Adrenal gland (tissue), 12 donors: ENCODE measurements around the gene GCGR. TPM values are rescaled to one million over a fixed set of nuclear protein-coding genes. Genes with fewer than 3 reads are reported as not detected.

Experiments
- DNase-seq, 7 donors: peaks; one replicate each; pipeline ENCODE4 v3.0.0-alpha.2; 2019 to 2020
- H3K27ac ChIP-seq, 5 donors: fragments of 200-600 bp; sonication (generic) in 4 of 5; 1 replicate in 3 of 5; 2 replicates in 2 of 5; pipeline versions ENCODE4 v1.5.1 to v1.8.0; 2016 to 2020; ENCODE audit warnings: mild to moderate bottlenecking in 1 of 5
- H3K27me3 ChIP-seq: fragments of 200-600 bp; 2 replicates; pipeline ENCODE4 v1.8.0; 2021
- H3K36me3 ChIP-seq, 2 donors: fragments of 200-600 bp; replicated peaks in 1 of 2; 1 replicate in 1 of 2; 2 replicates in 1 of 2; pipeline versions ENCODE4 v1.5.1 to v1.8.0; 2018 to 2022
- H3K4me1 ChIP-seq, 2 donors: fragments of 200-600 bp; replicated peaks in 1 of 2; 1 replicate in 1 of 2; 2 replicates in 1 of 2; pipeline versions ENCODE4 v1.5.1 to v1.8.0; 2018 to 2021
- H3K4me3 ChIP-seq, 4 donors: fragments of 200-600 bp; sonication (generic) in 3 of 4; one replicate each; pipeline ENCODE4 v1.5.1; 2016 to 2018
- H3K9me3 ChIP-seq, 3 donors: fragments of 200-600 bp; sonication (generic) in 1 of 3; replicated peaks in 1 of 3; 1 replicate in 2 of 3; 2 replicates in 1 of 3; pipeline versions ENCODE4 v1.5.1 to v1.8.0; 2016 to 2021
- POLR2A ChIP-seq, 2 donors: fragments of 450-650 bp; IDR thresholded peaks; one replicate each; pipeline ENCODE4 v1.6.1; 2017; ENCODE audit warnings: antibody characterized with exemption in 2 of 2, mild to moderate bottlenecking in 2 of 2, moderate library complexity in 1 of 2
- WGBS, 4 donors: extraction: QIAGEN DNeasy Blood & Tissue Kit in 2 of 4; methylation state at CpG; one replicate each; pipeline versions ENCODE4 v1.1.5 to v1.1.7; 2013 to 2017; 5-methylcytosine and 5-hydroxymethylcytosine counted together
- intact Hi-C, 2 donors: fragments of 100-400 bp; cut with DNase I; formaldehyde crosslinking; loops; one replicate each; pipeline versions ENCODE4 v1.14.1 to v1.15.0; 2022 to 2023
- polyA plus RNA-seq, 3 donors: library from polyadenylated mRNA; stranded (reverse); fragments of 200-250 nt in 2 of 3; fragments of 350-450 nt in 1 of 3; fragmentation: Illumina TruSeq in 1 of 3; extraction: RNeasy Lipid Tissue Mini Kit (QIAGEN cat#74804) in 1 of 3; gene quantifications; one replicate each; pipeline ENCODE4 v1.2.3, GENCODE V29; 2013 to 2014
- total RNA-seq, 9 donors: library from RNA; depleted of rRNA in 4 of 9; stranded (reverse); fragments of >200 nt in 4 of 9; fragments of 120-200 nt in 1 of 9; fragmentation: NEBNext Ultra II Directional in 1 of 9; extraction: Animal tissue kit (Norgen Biotek cat#: 25700) in 1 of 9; gene quantifications; one replicate each; pipeline versions ENCODE4 v1.1.0 to v1.2.4, GENCODE V29; 2013 to 2023
- TF ChIP-seq, protein P1 (sequence below), 6 experiments: fragments of 450-650 bp in 4 of 6; fragments of 200-600 bp in 2 of 6; sonication (generic) in 1 of 6; IDR thresholded peaks; 1 replicate in 5 of 6; 2 replicates in 1 of 6; pipeline versions ENCODE4 v1.5.1 to v1.8.0; 2016 to 2021; ENCODE audit warnings: antibody characterized with exemption in 6 of 6, mild to moderate bottlenecking in 2 of 6, moderate library complexity in 1 of 6
- donor health status: healthy with polysubstance abuse.
- donor health status: Bipolar disorder and iron deficiency.
- donor health status: DM: yes; HTN: yes; CAD: no.
- donor health status: DM: no; HTN: no; CAD: no.
- donor health status: DM: no; HTN: no; CAD: no.
- donor health status: DM: yes; HTN: yes; CAD: no.

GCGR gene
- total and polyA plus RNA-seq, 12 donors = 0.11 to 48.7 (median 2.1) TPM; not detected in 3

DNA sequence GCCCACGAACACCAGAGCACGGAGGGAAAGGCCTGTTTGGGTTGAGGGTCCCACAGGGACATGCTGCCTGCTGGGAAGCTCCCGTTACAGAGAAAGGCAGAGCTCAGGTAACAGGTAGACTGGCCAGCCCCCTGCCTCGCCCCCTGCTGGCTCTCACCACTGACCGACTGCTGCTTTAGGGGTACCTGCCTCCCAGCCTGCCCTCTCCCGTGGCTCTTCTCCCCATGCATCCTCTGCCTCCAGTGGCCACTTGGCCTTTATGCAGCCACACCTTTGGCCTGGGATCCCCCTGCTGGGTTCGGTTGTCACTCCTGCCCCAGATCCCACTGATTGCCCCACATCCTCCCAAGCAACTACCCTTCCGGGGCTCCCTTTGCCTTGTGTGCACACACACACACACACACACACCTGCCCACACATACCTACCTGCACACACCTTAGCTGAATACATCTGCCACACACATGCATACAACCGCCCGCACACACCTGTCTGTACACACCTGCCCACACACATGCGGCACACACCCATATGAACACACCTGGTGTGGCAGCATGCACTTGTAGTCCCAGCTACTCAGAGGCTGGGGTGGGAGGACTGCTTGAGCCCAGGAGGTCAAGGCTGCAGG is 22.0 kb downstream of the GCGR start:
- Histone ChIP-seq H3K4me1 (peaks cover 14 to 20% of the 10 kb centered on the region in 2 donors), H3K27ac (no peak overlapping the region), H3K27me3 (no peaks in the 10 kb centered on the region), H3K36me3 (peaks cover 0 to 11% of the 10 kb centered on the region in 2 donors), H3K9me3 (no peaks in the 10 kb centered on the region), H3K4me3 (no peak overlapping the region)
- 85 to 95% (median 89%) methylated on average over 8 to 11 of the region's 11 CpGs for WGBS, 4 donors
- intact Hi-C loops = no loop called here
- TF ChIP-seq, protein P1, sequence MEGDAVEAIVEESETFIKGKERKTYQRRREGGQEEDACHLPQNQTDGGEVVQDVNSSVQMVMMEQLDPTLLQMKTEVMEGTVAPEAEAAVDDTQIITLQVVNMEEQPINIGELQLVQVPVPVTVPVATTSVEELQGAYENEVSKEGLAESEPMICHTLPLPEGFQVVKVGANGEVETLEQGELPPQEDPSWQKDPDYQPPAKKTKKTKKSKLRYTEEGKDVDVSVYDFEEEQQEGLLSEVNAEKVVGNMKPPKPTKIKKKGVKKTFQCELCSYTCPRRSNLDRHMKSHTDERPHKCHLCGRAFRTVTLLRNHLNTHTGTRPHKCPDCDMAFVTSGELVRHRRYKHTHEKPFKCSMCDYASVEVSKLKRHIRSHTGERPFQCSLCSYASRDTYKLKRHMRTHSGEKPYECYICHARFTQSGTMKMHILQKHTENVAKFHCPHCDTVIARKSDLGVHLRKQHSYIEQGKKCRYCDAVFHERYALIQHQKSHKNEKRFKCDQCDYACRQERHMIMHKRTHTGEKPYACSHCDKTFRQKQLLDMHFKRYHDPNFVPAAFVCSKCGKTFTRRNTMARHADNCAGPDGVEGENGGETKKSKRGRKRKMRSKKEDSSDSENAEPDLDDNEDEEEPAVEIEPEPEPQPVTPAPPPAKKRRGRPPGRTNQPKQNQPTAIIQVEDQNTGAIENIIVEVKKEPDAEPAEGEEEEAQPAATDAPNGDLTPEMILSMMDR (IDR thresholded peaks at IDR 0.05) = no peak
- TF ChIP-seq POLR2A (IDR thresholded peaks at IDR 0.05) = no peak
- no peak for DNase-seq

DNA sequence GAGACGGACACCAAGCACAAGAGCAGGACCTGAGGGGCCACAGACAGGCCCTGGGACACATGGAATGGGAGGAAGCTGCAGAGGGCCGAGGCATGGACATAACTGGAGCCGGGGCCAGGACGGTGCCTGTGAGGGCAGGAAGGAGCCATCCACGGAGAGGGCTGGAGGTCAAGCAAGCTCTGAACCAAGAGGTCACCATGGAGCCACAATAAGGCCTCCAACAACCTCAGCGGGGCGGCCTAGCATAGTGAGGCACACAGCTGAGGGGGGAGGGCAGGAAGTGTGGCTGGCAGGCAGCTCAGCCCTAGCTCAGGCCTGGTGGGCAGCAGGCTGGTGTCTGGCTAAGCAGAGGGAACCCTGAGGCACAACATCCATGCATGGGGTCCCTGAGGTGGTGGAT is 24.7 kb downstream of the GCGR start:
- DNase-seq = no peak
- H3K4me1 ChIP-seq = peaks cover 11 to 19% of the 10 kb centered on the region in 2 donors
- no peaks in the 10 kb centered on the region for H3K27me3 ChIP-seq
- no peak for TF ChIP-seq POLR2A (IDR thresholded peaks at IDR 0.05)
- TF ChIP-seq, protein P1 (IDR thresholded peaks at IDR 0.05) = no peak
- H3K36me3 ChIP-seq = no peaks in the 10 kb centered on the region
- H3K4me3 ChIP-seq = no peak overlapping the region
- WGBS, 4 donors = 70 to 91% (median 71%) methylated on average over 5 to 7 of the region's 7 CpGs
- peak overlapping the region in 1 of 5 donors; percentile 25 for H3K27ac ChIP-seq
- no peaks in the 10 kb centered on the region for H3K9me3 ChIP-seq
- intact Hi-C loops = no loop called here

DNA sequence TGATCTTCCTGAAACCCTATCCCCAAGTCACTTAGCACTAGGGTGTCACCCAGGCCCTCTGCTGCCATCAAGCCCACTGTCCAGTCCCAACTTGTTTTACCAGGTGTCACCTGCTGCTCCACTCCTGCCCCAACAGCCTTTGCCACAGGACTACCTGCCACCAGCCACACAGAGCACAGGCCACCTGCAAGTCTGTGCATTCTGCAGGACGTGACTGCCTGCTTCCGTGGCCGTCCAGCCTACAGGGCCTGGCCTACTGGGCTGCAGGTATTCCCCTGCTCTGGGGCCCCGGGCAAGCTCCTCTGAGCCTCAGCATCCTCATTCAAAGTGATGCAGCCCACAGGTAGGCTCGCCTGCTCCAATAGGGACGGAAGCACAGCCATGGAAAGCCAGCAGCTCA is 25.9 kb downstream of the GCGR start:
- H3K4me3 ChIP-seq = no peak overlapping the region
- TF ChIP-seq, protein P1 (IDR thresholded peaks at IDR 0.05) = no peak
- no peak for TF ChIP-seq POLR2A (IDR thresholded peaks at IDR 0.05)
- H3K27me3 ChIP-seq = no peaks in the 10 kb centered on the region
- H3K27ac ChIP-seq = no peak overlapping the region
- H3K9me3 ChIP-seq = no peaks in the 10 kb centered on the region
- WGBS, 4 donors = 92 to 95% (median 93%) methylated on average over 5 to 6 of the region's 6 CpGs; no CpG with 5 or more reads in 1 of the 4 donors
- no peaks in the 10 kb centered on the region for H3K36me3 ChIP-seq
- H3K4me1 ChIP-seq = peaks cover 16 to 27% of the 10 kb centered on the region in 2 donors
- intact Hi-C loops = no loop called here
- no peak for DNase-seq

DNA sequence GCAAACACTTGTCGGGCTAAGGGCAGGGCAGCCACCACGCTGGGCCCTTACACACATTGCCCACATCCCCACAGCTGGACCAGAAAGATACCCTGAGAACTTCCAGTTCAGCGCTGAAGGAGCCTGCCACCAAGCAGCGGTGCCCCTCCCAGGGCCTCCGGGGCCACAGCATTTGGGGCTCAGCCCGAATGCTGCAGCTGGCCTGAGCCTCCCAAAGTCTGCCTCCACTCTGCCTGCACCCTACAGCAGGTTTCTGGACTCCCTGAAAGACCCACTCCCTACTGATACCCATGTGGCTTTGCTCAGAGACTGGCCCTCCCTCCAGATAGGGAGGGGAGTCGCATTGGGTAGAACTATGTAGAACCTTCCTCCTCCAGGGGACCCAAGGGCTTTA is 27.6 kb downstream of the GCGR start:
- Histone ChIP-seq H3K4me1 (peaks cover 16 to 27% of the 10 kb centered on the region in 2 donors), H3K9me3 (no peaks in the 10 kb centered on the region), H3K4me3 (peak overlapping the region in 1 of 4 donors; percentile 53), H3K36me3 (no peaks in the 10 kb centered on the region), H3K27ac (peak overlapping the region in 2 of 5 donors; percentile 81 to 82), H3K27me3 (no peaks in the 10 kb centered on the region)
- WGBS, 4 donors = 77 to 95% (median 85%) methylated on average over 5 to 7 of the region's 7 CpGs
- no peak for TF ChIP-seq POLR2A (IDR thresholded peaks at IDR 0.05)
- TF ChIP-seq, protein P1 (IDR thresholded peaks at IDR 0.05) = no peak
- intact Hi-C loops = no loop called here
- DNase-seq = no peak
